ENCODE results near the gene KRTAP5-3.
"Not testable (repeated sequence)": the region's sequence is repeated elsewhere in the genome, so short reads cannot be mapped to it uniquely, and the experiment has no call there.

Gene KRTAP5-3

DNA sequence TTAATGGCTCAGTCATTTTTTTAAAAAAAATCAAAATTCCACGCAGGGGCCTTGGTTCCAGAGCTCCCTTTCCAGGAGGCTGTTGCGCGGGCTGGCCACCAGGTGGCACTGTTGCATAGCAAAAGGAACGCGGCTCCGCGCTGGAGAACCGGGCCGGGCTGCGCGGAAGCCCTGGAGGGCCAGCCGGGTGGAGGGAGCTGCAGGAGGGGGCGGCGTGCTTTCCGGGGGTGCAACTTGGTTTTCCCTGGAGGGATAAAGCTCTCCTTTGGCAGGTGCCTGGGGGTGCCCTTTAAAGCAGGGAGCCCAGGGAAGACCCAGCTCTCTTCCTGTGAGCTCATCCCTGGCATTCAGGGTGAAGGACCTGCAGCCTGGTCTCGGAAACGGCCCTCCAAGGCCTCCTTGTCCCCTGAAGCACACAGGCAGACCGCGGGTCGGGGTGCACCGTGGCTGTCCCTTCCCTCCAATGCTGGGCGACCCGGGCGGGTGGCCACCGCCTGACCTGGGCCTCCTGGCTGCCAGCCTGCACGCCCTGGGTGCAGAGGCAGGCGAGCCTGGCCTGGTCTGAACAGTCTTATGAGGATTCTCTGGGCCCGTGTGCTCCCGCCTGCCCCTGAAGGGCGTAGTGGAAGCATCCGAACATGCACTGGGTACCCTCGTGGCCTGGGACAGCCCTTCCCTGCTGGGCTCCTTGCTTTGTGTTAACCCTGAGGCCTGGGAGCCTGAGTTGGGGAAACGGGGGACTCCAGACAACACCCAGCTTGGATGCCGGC, 44.7 kb upstream of the KRTAP5-3 start:
- Histone ChIP-seq H3K4me1 (peaks cover 20 to 53% (median 41%) of the 10 kb centered on the region in 10 experiments), H3K27ac (no peak overlapping the region), H3K27me3 (no peaks in the 10 kb centered on the region; a peak in 2 of 22 replicates), H3K9ac (no peak overlapping the region), H3K36me3 (no peaks in the 10 kb centered on the region), H3K4me2 (peak overlapping the region; percentile 59 to 86 (median 77)), H4K20me1 (peaks cover 0 to 7% (median 0%) of the 10 kb centered on the region in 11 experiments; a peak in 4 of 22 replicates), H3K9me3 (replicated peaks in 1 of 11) (no peaks in the 10 kb centered on the region), H3K4me3 (no peak overlapping the region; a peak in 1 of 20 replicates)
- TF ChIP-seq Cebpa-rat (IDR thresholded peaks at IDR 0.05), result no peak

DNA sequence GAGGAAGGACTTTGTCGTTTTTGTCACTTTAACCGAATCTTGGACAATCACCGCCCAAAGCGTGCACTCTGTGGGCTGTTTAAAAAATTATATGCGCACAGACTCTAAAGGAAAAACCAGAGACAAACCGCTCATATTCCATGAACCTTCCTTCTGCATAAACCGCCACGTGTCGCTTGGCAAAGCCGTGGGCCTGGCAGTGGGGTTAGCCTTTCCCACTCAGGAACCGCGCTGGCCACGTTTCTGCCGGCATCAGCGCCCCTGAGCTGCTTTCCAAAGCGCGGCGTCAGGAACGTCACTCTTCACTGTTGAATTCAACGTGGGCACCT, 44.1 kb upstream of the KRTAP5-3 start:
- H3K4me3 ChIP-seq, result no peak overlapping the region

DNA sequence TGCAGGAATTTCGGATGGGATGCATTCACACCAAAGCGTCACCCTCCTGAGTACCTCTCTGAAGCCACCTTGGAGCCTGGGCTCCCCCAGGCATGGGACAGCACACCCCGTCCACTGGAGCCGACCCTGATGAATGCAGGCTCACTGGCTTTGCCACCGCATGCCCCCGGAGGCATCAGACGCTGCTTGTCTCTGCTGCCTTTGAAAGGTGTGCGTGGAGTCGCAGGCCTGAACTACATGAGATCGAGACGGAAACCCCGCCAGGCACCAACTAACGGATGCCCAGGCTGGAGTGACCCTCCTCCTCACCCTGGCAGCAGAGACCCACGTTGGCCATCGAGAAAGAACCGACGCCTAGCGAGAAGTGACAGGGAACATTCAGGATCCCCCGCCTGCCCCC, 43.8 kb upstream of the KRTAP5-3 start:
- peaks cover 20 to 44% (median 36%) of the 10 kb centered on the region in 10 experiments for H3K4me1 ChIP-seq
- H3K9ac ChIP-seq, result no peak overlapping the region
- H3K27ac ChIP-seq, result no peak overlapping the region
- H3K9me3 ChIP-seq (replicated peaks in 1 of 11), result no peaks in the 10 kb centered on the region
- H4K20me1 ChIP-seq, result peaks cover 0 to 7% (median 0%) of the 10 kb centered on the region in 11 experiments; a peak in 4 of 22 replicates
- H3K4me3 ChIP-seq, result no peak overlapping the region
- H3K27me3 ChIP-seq, result no peaks in the 10 kb centered on the region; a peak in 2 of 22 replicates
- H3K4me2 ChIP-seq, result no peak overlapping the region
- no peak for TF ChIP-seq Cebpa-rat (IDR thresholded peaks at IDR 0.05)
- no peaks in the 10 kb centered on the region for H3K36me3 ChIP-seq

More for the DNA sequence above, 44.1 kb upstream of the KRTAP5-3 start:
- no peak overlapping the region for H3K27ac ChIP-seq
- peaks cover 20 to 48% (median 36%) of the 10 kb centered on the region in 10 experiments for H3K4me1 ChIP-seq
- TF ChIP-seq Cebpa-rat (IDR thresholded peaks at IDR 0.05), result no peak
- H3K27me3 ChIP-seq, result no peaks in the 10 kb centered on the region; a peak in 2 of 22 replicates
- H3K9me3 ChIP-seq (replicated peaks in 1 of 11), result no peaks in the 10 kb centered on the region
- no peaks in the 10 kb centered on the region for H3K36me3 ChIP-seq
- peak overlapping the region in 1 of 11 experiments; percentile 82; a peak in 2 of 22 replicates for H3K4me2 ChIP-seq
- H4K20me1 ChIP-seq, result peaks cover 0 to 7% (median 0%) of the 10 kb centered on the region in 11 experiments; a peak in 4 of 22 replicates
- no peak overlapping the region for H3K9ac ChIP-seq

DNA sequence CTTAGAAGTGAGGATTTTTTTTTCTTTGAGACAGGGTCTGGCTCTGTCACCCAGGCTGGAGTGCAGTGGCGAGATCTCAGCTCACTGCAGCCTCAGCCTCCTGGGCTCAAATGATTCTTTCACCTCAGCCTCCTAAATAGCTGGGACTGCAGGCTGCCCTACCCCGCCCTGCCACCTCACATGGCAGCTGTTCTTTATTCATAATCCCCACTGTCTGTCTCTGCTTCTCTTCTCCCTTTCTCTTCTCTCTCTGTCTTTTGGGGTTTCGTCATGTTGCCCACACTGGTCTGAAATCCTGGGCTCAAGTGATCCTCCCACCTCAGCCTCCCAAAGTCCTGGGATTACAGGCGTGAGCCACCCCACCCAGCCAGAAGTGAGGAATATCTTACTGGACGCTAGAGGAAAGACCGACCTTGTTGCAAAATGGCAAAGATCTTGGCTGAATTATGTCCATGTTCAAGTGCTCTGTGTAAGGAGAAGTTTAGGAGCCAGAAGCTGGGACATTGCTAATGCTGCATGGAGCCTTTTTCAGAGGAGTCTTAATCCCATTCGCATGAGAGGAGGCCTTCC, 43.2 kb upstream of the KRTAP5-3 start:
- peaks cover 0 to 7% (median 0%) of the 10 kb centered on the region in 11 experiments; a peak in 4 of 22 replicates for H4K20me1 ChIP-seq
- no peak overlapping the region for H3K4me2 ChIP-seq
- H3K27me3 ChIP-seq, result no peaks in the 10 kb centered on the region; a peak in 2 of 22 replicates
- TF ChIP-seq Cebpa-rat (IDR thresholded peaks at IDR 0.05), result no peak
- H3K4me3 ChIP-seq, result no peak overlapping the region
- peaks cover 20 to 39% (median 36%) of the 10 kb centered on the region in 10 experiments for H3K4me1 ChIP-seq
- no peak overlapping the region for H3K27ac ChIP-seq
- H3K9ac ChIP-seq, result no peak overlapping the region
- H3K36me3 ChIP-seq, result no peaks in the 10 kb centered on the region
- H3K9me3 ChIP-seq (replicated peaks in 1 of 11), result no peaks in the 10 kb centered on the region

DNA sequence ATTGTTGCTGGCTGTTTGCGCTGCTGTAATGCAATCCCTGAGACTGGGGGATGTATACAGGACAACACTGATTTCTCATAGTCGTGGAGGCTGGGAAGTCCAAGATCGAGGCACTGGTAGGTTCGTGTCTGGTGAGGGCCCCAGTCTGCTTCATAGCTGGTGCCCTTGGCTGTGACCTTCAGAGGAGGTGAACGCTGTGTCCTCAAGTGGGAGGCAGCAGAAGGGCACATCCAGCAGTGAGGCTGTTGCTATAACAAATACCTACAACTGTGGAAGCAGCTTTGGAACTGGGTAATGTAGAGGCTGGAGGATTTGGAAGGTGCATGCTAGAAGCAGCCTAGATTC, 42.6 kb upstream of the KRTAP5-3 start:
- H3K36me3 ChIP-seq, result no peaks in the 10 kb centered on the region
- H3K4me2 ChIP-seq, result no peak overlapping the region
- H3K27ac ChIP-seq, result no peak overlapping the region
- no peak overlapping the region for H3K4me3 ChIP-seq
- H3K9ac ChIP-seq, result no peak overlapping the region
- peaks cover 20 to 33% (median 32%) of the 10 kb centered on the region in 10 experiments for H3K4me1 ChIP-seq
- H3K9me3 ChIP-seq (replicated peaks in 1 of 11), result no peaks in the 10 kb centered on the region
- peaks cover 0 to 7% (median 0%) of the 10 kb centered on the region in 11 experiments; a peak in 4 of 22 replicates for H4K20me1 ChIP-seq
- TF ChIP-seq Cebpa-rat (IDR thresholded peaks at IDR 0.05), result no peak
- H3K27me3 ChIP-seq, result peaks cover 0 to 1% (median 0%) of the 10 kb centered on the region in 11 experiments; a peak in 3 of 22 replicates

DNA sequence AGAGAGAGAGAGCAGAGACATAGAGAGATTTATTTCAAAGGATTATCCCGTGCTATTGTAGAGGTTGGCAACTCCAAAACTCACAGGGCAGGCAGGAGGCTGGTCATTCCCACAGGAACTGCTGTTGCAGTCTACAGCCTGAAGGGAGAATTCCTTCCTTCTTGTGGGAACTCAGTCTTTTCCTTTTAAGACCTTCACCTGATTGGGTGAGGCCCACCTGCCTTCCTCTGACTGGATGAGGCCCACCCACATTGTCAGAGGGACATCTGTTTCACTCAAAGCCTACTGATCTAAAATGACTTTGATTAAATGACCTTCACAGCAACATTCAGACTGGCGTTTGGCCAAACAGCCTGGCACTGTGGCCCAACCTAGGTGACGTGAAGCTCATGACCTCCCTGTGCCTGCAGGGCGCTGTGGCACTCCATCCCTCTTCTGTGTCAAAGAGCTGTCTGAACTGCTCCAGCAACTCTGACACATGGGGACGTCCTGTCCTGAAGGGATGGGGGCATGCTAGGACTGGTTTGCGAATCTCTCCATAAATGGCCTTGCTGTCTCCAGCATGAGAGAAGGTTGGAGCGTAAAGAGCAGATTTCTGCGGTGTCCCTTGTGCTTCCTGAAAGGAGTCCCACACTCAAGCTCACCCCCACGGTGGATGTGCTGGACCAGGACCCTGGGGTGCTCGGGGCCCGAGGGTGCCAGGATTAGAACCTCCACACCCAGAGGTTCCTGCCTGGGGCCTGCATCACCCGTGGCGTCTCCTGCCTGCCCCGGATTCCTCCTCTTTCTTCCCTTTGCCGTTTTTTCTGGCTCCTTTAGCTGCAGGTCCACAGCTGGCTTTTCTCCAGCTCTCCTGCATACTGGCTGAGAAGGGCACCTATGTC, 42.0 kb upstream of the KRTAP5-3 start:
- Histone ChIP-seq H3K4me2 (no peak overlapping the region), H3K4me1 (peaks cover 19 to 31% (median 29%) of the 10 kb centered on the region in 10 experiments), H3K27me3 (peaks cover 0 to 8% (median 0%) of the 10 kb centered on the region in 11 experiments; a peak in 7 of 22 replicates), H3K9ac (no peak overlapping the region), H3K9me3 (replicated peaks in 1 of 11) (no peaks in the 10 kb centered on the region), H3K4me3 (no peak overlapping the region), H3K27ac (no peak overlapping the region), H3K36me3 (no peaks in the 10 kb centered on the region), H4K20me1 (peaks cover 0 to 7% (median 0%) of the 10 kb centered on the region in 11 experiments; a peak in 4 of 22 replicates)
- TF ChIP-seq Cebpa-rat (IDR thresholded peaks at IDR 0.05), result no peak

DNA sequence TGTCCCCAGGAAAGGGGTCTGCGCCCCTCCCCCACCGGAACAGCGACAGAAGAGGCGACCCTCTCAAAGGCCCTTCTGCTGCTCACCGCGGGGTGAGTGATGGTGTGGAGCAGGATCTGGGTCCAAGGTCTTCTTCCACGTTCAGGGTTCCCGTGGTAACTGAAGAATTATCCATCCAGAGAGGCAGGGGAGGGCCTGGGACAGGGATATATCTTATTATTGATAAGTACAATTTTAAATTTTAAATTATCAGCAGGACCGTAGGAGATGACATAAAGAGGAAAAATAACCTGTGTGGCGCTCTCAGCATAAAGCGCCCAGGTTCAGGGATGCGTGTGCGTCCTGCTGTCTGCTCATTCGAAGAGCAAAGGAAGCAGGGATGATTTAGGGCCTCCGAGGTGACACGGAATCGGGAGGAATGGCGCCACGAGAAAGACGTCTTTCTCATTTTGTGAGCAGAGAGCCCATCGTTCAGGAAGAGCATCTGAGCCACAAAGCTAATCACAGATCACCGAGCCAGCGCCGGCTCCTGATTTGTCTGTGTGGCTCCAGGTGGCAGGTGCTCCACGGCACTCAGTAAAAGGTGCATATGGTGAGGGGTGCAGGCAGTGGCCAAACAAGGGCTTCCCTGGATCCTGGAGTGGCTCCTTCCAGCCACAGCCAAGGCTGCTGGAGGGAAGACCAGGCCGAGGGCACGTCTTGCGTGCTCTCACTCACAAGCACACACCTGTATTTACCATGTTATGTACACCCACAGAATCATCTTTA, 40.6 kb upstream of the KRTAP5-3 start:
- Histone ChIP-seq H3K27me3 (peaks cover 0 to 12% (median 0%) of the 10 kb centered on the region in 11 experiments; a peak in 9 of 22 replicates), H3K4me1 (peaks cover 10 to 23% (median 22%) of the 10 kb centered on the region in 10 experiments), H3K4me2 (no peak overlapping the region), H3K27ac (no peak overlapping the region), H3K4me3 (no peak overlapping the region), H3K36me3 (no peaks in the 10 kb centered on the region), H3K9ac (no peak overlapping the region), H3K9me3 (replicated peaks in 1 of 11) (no peaks in the 10 kb centered on the region), H4K20me1 (peaks cover 0 to 4% (median 0%) of the 10 kb centered on the region in 11 experiments; a peak in 2 of 22 replicates)
- no peak for TF ChIP-seq Cebpa-rat (IDR thresholded peaks at IDR 0.05)

DNA sequence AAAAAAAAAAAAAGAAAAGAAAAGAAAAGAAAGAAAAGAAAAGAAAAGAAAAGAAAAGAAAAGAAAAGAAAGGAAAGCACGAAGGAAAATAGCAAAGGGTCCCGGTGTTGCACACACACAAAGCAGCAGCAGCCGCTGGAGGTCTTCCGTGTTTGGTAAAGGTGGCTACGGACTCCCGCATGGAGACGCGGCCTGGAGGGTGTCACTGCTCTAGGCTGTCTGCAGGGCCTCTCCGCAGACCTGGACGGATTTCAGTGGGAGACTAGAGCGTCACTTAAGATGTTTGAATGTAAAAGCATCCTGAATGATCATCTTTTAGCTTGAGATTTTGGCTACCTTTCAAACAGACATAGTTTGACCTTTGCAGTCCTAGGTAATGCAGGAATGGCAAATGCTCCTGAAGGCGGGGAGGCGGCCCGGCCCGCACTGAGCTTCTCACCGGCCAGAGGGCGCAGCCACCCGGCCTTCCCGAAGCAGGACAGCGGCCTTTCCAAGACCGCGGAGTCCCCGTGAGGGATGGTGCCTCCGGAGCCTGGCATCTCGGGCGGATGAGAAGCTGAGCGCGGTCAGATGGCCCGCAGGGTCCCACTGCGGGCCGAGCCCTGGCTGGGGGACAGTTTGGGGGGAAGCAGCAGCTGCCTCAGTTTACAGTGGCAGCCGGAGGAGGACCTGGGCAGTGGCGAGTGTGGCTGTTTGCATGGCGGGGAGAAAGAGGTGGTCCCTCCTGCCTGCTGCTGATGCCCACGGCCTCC, 39.8 kb upstream of the KRTAP5-3 start:
- Histone ChIP-seq H4K20me1 (peaks cover 0 to 3% (median 0%) of the 10 kb centered on the region in 11 experiments; a peak in 2 of 22 replicates), H3K36me3 (no peaks in the 10 kb centered on the region), H3K4me3 (no peak overlapping the region), H3K9ac (no peak overlapping the region), H3K4me1 (peaks cover 8 to 15% (median 14%) of the 10 kb centered on the region in 10 experiments; a peak in 19 of 20 replicates), H3K4me2 (no peak overlapping the region), H3K9me3 (replicated peaks in 1 of 11) (no peaks in the 10 kb centered on the region), H3K27me3 (peaks cover 0 to 14% (median 0%) of the 10 kb centered on the region in 11 experiments; a peak in 10 of 22 replicates), H3K27ac (no peak overlapping the region)
- TF ChIP-seq Cebpa-rat (IDR thresholded peaks at IDR 0.05), result no peak

DNA sequence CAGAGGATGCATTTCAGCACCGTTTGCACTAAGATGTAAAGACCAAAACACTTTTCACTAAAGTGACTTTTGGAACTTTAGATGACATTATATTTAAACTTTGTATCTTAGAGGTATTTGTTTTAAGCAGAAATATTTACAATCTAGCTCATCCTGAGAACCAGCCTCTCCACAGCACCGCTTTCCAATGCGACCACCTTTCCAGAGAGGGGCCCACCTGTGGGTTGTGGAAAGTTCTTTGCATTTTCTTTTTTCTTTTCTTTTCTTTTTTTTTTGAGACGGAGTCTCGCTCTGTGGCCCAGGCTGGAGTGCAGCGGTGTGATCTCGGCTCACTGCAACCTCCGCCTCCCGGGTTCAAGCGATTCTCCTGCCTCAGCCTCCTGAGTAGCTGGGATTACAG, 38.3 kb upstream of the KRTAP5-3 start:
- H3K27ac ChIP-seq; H3K4me3 ChIP-seq; H4K20me1 ChIP-seq; H3K4me2 ChIP-seq; H3K9ac ChIP-seq; H3K36me3 ChIP-seq; H3K9me3 ChIP-seq (replicated peaks in 1 of 11): not testable (repeated sequence)
- peaks cover 0 to 21% (median 0%) of the 10 kb centered on the region in 11 experiments; a peak in 9 of 22 replicates for H3K27me3 ChIP-seq
- peaks cover 5 to 11% (median 10%) of the 10 kb centered on the region in 10 experiments; a peak in 18 of 20 replicates for H3K4me1 ChIP-seq
